Activated naive CD4-positive, alpha-beta T cell treated with anti-CD3 and anti-CD28 coated beads, Interleukin-2, amount 50 U/mL, for 72 hours (primary cell): Measurements from ENCODE around the gene ERF. TPM values are rescaled to one million over a fixed set of nuclear protein-coding genes. Genes with fewer than 3 reads are reported as not detected.
A peak's percentile ranks its signal among the peaks of the same experiment; 100 is the strongest.

ENCODE experiments used
- ATAC-seq, 2 donors: fragments of 150-1000 bp; cut with Tn5 transposase; 2 replicates each; pipeline ENCODE4 v1.10.0; 2021; ENCODE audit warnings: mild to moderate bottlenecking in 2 of 2, moderate library complexity in 2 of 2
- DNase-seq, 2 donors: peaks; one replicate each; pipeline ENCODE4 v3.0.0; 2021 to 2022; ENCODE audit warnings: low spot score in 2 of 2
- H3K27ac Mint-ChIP-seq, 2 donors: one replicate each; pipeline ENCODE4 v1.8.0; 2022; ENCODE audit warnings: mild to moderate bottlenecking in 2 of 2, mixed read lengths in 2 of 2
- H3K36me3 Mint-ChIP-seq, 2 donors: one replicate each; pipeline ENCODE4 v1.8.0; 2022; ENCODE audit warnings: mixed read lengths in 2 of 2
- H3K9me3 Mint-ChIP-seq, 2 donors: one replicate each; pipeline ENCODE4 v1.8.0; 2022; ENCODE audit warnings: mixed read lengths in 2 of 2
- total RNA-seq, 2 donors: library from RNA; stranded (reverse); gene quantifications; one replicate each; pipeline ENCODE4 v1.2.3, GENCODE V29; 2022

Gene ERF
- total RNA-seq, 2 donors from 2014 or later, result 48.8 to 67.8 TPM

GRCh38 chr19:42252365-42253244 is 2.3 kb downstream of the ERF start:
- Mint-ChIP-seq H3K27ac (peak overlapping the region; percentile 95 to 96), H3K9me3 (no peaks in the 10 kb centered on the region), H3K36me3 (peaks cover 10% of the 10 kb centered on the region in 2 donors)
- DNase-seq (no peak), ATAC-seq (no peak)

GRCh38 chr19:42251572-42252358 is 3.2 kb downstream of the ERF start:
- H3K27ac Mint-ChIP-seq, result peak overlapping the region; percentile 95 to 96
- H3K36me3 Mint-ChIP-seq, result peaks cover 10% of the 10 kb centered on the region in 2 donors
- no peaks in the 10 kb centered on the region for H3K9me3 Mint-ChIP-seq
- no peak for ATAC-seq
- DNase-seq, result no peak

GRCh38 chr19:42250666-42251531 is 4.0 kb downstream of the ERF start:
- Mint-ChIP-seq H3K27ac (no peak overlapping the region), H3K36me3 (peaks cover 10% of the 10 kb centered on the region in 2 donors), H3K9me3 (no peaks in the 10 kb centered on the region)
- ATAC-seq (no peak), DNase-seq (no peak)

- ATAC-seq (no peak), DNase-seq (no peak)
- peak overlapping the region in 1 of 2 donors; percentile 29 for H3K27ac Mint-ChIP-seq
- H3K9me3 Mint-ChIP-seq, result no peaks in the 10 kb centered on the region
- H3K36me3 Mint-ChIP-seq, result peaks cover 10% of the 10 kb centered on the region in 2 donors
Measured at GRCh38 chr19:42250183-42250665, 4.7 kb downstream of the ERF start.

- DNase-seq (no peak), ATAC-seq (no peak)
- Mint-ChIP-seq H3K36me3 (peaks cover 11 to 13% of the 10 kb centered on the region in 2 donors), H3K27ac (peak overlapping the region; percentile 29 to 58), H3K9me3 (no peaks in the 10 kb centered on the region)
Measured at GRCh38 chr19:42249769-42250168, 5.2 kb downstream of the ERF start.

- ATAC-seq (no peak), DNase-seq (no peak)
- Mint-ChIP-seq H3K36me3 (peaks cover 16 to 18% of the 10 kb centered on the region in 2 donors), H3K27ac (peak overlapping the region in 1 of 2 donors; percentile 58), H3K9me3 (no peaks in the 10 kb centered on the region)
Measured at GRCh38 chr19:42249149-42249750, 5.7 kb downstream of the ERF start.

GRCh38 chr19:42248270-42249148 is 6.4 kb downstream of the ERF start:
- H3K9me3 Mint-ChIP-seq, result no peaks in the 10 kb centered on the region
- H3K36me3 Mint-ChIP-seq, result peaks cover 19 to 20% of the 10 kb centered on the region in 2 donors
- DNase-seq, result no peak
- no peak for ATAC-seq
- H3K27ac Mint-ChIP-seq, result peak overlapping the region in 1 of 2 donors; percentile 58

- DNase-seq, result no peak
- no peak for ATAC-seq
- Mint-ChIP-seq H3K9me3 (no peaks in the 10 kb centered on the region), H3K27ac (no peak overlapping the region), H3K36me3 (peaks cover 17 to 19% of the 10 kb centered on the region in 2 donors)
Measured at GRCh38 chr19:42247640-42248199, 7.2 kb downstream of the ERF start.

GRCh38 chr19:42246922-42247639 is 7.8 kb downstream of the ERF start:
- DNase-seq (no peak), ATAC-seq (no peak)
- Mint-ChIP-seq H3K9me3 (no peaks in the 10 kb centered on the region), H3K27ac (peak overlapping the region in 1 of 2 donors; percentile 39), H3K36me3 (peaks cover 14 to 15% of the 10 kb centered on the region in 2 donors)

- H3K36me3 Mint-ChIP-seq, result peaks cover 14 to 15% of the 10 kb centered on the region in 2 donors
- DNase-seq, result no peak
- H3K9me3 Mint-ChIP-seq, result no peaks in the 10 kb centered on the region
- peak overlapping the region; percentile 39 to 93 for H3K27ac Mint-ChIP-seq
- no peak for ATAC-seq
Measured at GRCh38 chr19:42246143-42246921, 8.6 kb downstream of the ERF start.

- Mint-ChIP-seq H3K9me3 (no peaks in the 10 kb centered on the region), H3K27ac (peak overlapping the region; percentile 93 to 98), H3K36me3 (peaks cover 15 to 18% of the 10 kb centered on the region in 2 donors)
- no peak for DNase-seq
- no peak for ATAC-seq
Measured at GRCh38 chr19:42245231-42245630, 9.7 kb downstream of the ERF start.

- ATAC-seq (peak; percentile 56 to 66), DNase-seq (peak; percentile 89 to 92)
- Mint-ChIP-seq H3K27ac (peak overlapping the region; percentile 93 to 98), H3K9me3 (no peaks in the 10 kb centered on the region), H3K36me3 (peaks cover 15 to 21% of the 10 kb centered on the region in 2 donors)
Measured at GRCh38 chr19:42244347-42245220, 10.3 kb downstream of the ERF start.
